Stimulated activated naive CD8-positive, alpha-beta T cell treated with anti-CD3 and anti-CD28 coated beads, Interleukin-15, amount 100 ng/mL, for 72 hours (primary cell): Measurements from ENCODE around the gene SEMA4D.
A peak's percentile ranks its signal among the peaks of the same experiment; 100 is the strongest.

Source experiments
- ATAC-seq: fragments of 150-1000 bp; cut with Tn5 transposase; 2 replicates; pipeline ENCODE4 v1.10.0; 2021; ENCODE audit warnings: mild to moderate bottlenecking, moderate library complexity
- DNase-seq, 2 donors: peaks; one replicate each; pipeline ENCODE4 v3.0.0; 2021 to 2022
- H3K27ac Mint-ChIP-seq, 2 donors: one replicate each; pipeline ENCODE4 v1.8.0; 2022; ENCODE audit warnings: mild to moderate bottlenecking in 2 of 2, mixed read lengths in 2 of 2, moderate library complexity in 2 of 2
- H3K27me3 Mint-ChIP-seq: one replicate; pipeline ENCODE4 v1.8.0; 2022; ENCODE audit warnings: mixed read lengths
- H3K4me1 Mint-ChIP-seq: one replicate; pipeline ENCODE4 v1.8.0; 2022; ENCODE audit warnings: mild to moderate bottlenecking, mixed read lengths
- H3K4me3 Mint-ChIP-seq, 2 donors: one replicate each; pipeline ENCODE4 v1.8.0; 2022; ENCODE audit warnings: mild to moderate bottlenecking in 2 of 2, mixed read lengths in 2 of 2, moderate library complexity in 1 of 2
- H3K9me3 Mint-ChIP-seq, 2 donors: one replicate each; pipeline ENCODE4 v1.8.0; 2022; ENCODE audit warnings: mixed read lengths in 2 of 2

Gene SEMA4D

DNA sequence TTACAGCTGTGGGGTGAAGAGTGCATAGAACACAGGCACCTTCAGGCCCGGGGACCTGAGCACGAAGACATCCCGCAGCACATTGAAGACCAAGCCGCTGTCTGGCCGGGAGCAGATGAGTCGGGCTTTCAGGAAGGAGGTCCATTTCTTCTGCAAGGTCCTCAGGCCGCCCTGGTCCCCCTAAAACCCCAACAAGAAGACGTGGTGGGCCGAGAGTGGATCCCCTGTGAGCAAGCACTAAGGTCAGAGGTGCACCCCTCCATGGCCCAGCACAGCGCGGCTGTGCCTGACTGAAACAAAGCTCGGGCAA, 109.1 kb downstream of the SEMA4D start:
- ATAC-seq: no peak
- Mint-ChIP-seq H3K9me3 (no peaks in the 10 kb centered on the region), H3K4me1 (peaks cover 68% of the 10 kb centered on the region), H3K27ac (peak overlapping the region in 1 of 2 donors; percentile 48), H3K4me3 (no peak overlapping the region), H3K27me3 (no peaks in the 10 kb centered on the region)
- DNase-seq: no peak

DNA sequence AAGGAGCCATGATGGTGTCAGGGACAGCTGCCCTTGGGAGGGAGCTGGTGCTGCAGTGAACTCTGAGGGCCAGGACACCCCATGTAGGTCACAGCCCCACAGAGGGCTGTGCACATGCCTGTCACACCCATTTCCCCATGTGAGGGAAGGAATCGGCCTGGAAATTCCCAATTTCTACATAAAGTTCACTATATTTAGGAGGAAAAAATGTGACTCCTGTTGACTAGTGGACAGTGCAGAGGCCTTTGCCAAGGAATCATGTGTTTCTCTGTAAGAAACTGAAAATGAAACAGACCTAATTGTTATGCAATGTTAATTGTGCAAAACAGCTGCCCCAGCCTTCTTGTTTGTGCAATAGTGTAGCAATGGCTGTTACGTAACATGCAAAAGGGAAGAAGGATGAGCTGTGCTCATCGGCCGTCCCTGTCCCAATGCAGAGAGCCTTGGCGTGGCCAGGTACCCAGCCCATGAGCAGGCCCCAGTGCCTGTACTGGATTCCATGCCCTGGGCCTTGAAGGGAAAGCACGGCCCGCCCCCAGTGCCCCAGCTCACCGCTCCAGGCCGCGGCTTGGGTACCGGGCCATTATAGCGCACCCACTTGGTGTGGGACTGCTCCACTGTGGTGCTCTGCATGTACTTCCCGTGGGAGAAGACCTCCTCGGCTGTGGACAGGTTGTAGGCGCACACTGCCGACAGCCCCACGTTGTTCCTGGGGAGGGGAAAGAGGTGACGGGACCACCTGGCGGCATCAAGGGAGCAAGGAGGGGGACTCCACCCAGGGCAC, 109.6 kb downstream of the SEMA4D start:
- Mint-ChIP-seq H3K27me3 (no peaks in the 10 kb centered on the region), H3K4me1 (peaks cover 73% of the 10 kb centered on the region), H3K9me3 (no peaks in the 10 kb centered on the region), H3K4me3 (no peak overlapping the region), H3K27ac (peak overlapping the region; percentile 42 to 57)
- DNase-seq (no peak), ATAC-seq (peak; percentile 10)

DNA sequence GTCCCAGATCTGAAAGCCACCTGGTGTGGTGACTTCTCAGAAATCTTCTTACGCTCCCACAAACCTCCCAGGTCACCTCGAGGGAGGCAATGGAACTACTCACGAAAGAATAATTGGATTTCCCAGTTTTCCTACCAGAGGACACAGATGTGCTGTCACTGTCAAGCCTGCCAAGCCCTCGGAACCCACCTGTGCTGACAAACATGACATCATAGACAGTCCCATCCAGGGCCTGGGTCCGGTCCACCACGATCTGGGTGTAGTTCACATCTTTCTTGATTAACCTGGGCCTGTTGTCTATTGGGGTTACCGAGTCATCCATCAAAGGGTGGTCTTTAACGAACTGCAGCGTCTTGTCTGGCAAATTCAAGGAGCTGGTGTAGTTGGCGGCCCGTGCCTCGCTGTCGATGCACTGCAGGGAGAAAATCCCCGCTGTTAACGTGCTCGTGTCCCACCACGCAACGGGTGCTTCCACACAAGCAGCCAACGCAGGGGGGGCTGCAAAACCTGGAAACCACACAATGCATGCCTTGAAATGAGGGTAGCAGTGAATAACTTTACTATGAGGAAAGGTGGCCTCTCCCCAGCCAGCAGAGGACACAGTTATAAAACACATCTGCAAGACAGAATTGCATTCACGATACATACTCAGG, 110.6 kb downstream of the SEMA4D start:
- no peaks in the 10 kb centered on the region for H3K27me3 Mint-ChIP-seq
- H3K9me3 Mint-ChIP-seq: no peaks in the 10 kb centered on the region
- no peak for DNase-seq
- peaks cover 79% of the 10 kb centered on the region for H3K4me1 Mint-ChIP-seq
- peak overlapping the region; percentile 55 to 57 for H3K27ac Mint-ChIP-seq
- no peak for ATAC-seq
- H3K4me3 Mint-ChIP-seq: no peak overlapping the region

DNA sequence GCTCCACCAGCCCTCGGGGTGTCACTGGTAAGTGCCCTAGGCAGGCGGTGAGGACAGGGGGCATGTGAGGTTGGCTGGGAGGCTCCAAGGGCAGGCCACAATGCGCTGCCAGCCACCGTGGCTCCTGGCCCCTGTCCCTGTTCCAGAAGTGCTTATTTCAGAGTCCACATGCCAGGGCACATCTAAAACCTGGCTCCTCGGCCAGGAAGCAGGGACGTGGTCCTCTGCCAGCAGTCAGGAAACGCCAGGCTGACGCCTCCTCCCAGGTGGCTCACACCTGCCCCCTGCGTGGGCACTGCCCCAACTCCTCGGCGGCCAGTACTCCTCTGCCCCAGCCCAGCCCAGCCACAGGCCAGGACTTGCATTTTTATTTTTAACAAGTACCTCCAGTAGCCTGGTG, 111.1 kb downstream of the SEMA4D start:
- peaks cover 79% of the 10 kb centered on the region for H3K4me1 Mint-ChIP-seq
- H3K27ac Mint-ChIP-seq: peak overlapping the region; percentile 55 to 57
- H3K4me3 Mint-ChIP-seq: no peak overlapping the region
- DNase-seq: no peak
- no peaks in the 10 kb centered on the region for H3K27me3 Mint-ChIP-seq
- ATAC-seq: no peak
- H3K9me3 Mint-ChIP-seq: no peaks in the 10 kb centered on the region

DNA sequence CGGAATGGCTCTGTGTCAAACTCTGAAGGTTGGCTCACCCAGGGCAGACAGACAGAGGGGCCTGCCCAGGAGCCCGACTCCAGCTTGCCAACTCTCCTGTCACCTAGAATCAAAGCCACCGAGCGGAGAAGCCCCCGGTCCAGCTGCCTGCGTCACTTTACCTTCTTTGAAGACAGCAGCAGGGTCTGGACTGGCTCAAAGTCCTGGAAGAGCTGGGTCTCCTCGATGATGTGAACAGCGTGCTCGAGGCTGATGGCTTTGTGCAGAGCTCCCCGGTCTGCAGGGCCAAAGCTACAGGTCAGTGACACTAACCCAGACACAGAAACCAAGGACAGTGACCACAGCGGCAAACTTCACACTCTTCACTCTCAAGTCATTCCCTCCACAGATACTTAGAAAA, 111.7 kb downstream of the SEMA4D start:
- no peak for ATAC-seq
- Mint-ChIP-seq H3K27ac (peak overlapping the region; percentile 55 to 57), H3K27me3 (no peaks in the 10 kb centered on the region), H3K4me1 (peaks cover 79% of the 10 kb centered on the region), H3K9me3 (no peaks in the 10 kb centered on the region), H3K4me3 (peak overlapping the region in 1 of 2 donors; percentile 21)
- no peak for DNase-seq

DNA sequence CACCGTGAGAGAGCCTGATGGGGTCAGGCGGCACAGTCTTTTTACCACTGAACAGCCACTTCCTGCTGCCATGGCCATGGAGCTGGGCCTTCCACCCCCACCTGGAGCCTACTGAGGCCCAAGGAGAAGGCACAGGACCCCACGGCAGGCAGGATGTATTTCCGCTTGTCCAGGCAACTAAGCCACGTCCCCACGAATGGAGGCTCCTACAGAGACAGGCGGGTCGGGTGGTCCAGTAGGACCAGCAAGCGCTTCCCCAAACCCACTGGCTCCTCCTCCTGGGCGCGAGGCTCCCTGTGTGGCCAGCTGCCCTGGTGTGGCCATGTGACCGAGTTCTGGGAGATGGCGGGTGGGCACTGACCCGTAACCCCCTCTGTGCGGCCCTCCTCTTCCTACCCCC, 113.1 kb downstream of the SEMA4D start:
- ATAC-seq (no peak), DNase-seq (no peak)
- Mint-ChIP-seq H3K27ac (peak overlapping the region; percentile 88 to 97), H3K27me3 (no peaks in the 10 kb centered on the region), H3K9me3 (no peaks in the 10 kb centered on the region), H3K4me3 (peak overlapping the region in 1 of 2 donors; percentile 24), H3K4me1 (peaks cover 83% of the 10 kb centered on the region)

DNA sequence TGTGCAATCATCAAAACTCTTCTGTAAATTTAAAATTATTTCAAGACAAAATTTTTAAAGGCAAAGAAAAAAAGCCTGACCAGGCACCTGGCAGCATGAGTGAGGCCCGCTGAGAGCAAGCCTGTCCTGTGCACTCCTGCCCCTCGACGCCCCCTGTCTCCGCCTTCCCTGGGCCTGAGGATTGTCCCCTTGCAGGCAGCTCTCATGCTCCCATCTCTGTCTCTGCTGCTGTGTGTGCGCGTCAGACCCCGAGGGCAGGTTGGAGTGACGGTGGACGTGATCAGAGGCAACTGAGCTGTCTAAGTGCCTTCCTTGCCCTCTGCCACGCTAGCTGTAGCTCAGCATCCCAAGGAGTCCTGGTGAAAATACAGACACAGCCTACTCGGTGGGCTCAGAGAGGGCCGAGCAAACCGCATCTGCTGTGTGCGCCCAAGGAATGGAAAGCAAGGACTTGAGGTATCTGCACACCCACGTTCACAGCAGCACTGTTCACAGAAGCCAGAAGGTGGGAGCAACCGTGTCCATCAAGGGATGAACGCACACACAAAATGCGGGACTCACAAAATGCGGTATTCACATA, 114.1 kb downstream of the SEMA4D start:
- peaks cover 88% of the 10 kb centered on the region for H3K4me1 Mint-ChIP-seq
- ATAC-seq (no peak), DNase-seq (no peak)
- no peaks in the 10 kb centered on the region for H3K27me3 Mint-ChIP-seq
- no peaks in the 10 kb centered on the region for H3K9me3 Mint-ChIP-seq
- peak overlapping the region; percentile 53 to 97 for H3K27ac Mint-ChIP-seq
- peak overlapping the region in 1 of 2 donors; percentile 44 for H3K4me3 Mint-ChIP-seq

DNA sequence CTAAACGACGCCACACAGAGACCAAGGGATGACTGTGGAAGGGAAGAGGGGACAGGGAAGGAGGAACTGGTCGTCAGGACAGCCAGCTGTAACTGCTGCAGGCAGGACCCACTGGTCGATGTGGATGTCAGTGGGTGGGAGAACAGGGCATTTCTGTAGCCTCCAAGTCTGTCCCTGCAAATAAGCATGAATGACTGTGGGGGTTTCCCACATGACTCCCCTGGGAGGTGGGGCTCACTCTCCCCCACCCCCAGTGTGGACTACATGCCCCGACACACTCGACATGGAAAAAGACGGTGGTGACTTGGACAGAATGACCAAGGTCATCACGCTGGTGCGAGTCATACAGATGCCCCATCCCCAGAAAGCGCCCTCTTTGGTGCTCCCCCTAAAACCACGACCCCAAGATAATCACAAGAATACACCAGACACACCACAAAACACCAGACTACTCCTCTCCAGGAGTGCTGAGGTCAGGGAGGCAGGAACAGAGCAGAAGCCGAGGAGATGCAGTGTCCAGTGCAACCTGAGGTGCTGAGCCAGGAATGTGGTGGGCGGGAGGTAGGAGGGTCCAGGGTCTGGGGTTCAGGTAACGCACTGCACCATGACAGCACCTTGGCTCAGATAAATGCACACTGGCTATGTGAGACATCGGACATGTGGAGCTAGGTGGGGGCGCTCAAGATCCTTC, 114.7 kb downstream of the SEMA4D start:
- Mint-ChIP-seq H3K27me3 (no peaks in the 10 kb centered on the region), H3K4me1 (peaks cover 89% of the 10 kb centered on the region), H3K4me3 (peak overlapping the region; percentile 2 to 16), H3K27ac (peak overlapping the region; percentile 81 to 97), H3K9me3 (no peaks in the 10 kb centered on the region)
- DNase-seq: no peak
- no peak for ATAC-seq

DNA sequence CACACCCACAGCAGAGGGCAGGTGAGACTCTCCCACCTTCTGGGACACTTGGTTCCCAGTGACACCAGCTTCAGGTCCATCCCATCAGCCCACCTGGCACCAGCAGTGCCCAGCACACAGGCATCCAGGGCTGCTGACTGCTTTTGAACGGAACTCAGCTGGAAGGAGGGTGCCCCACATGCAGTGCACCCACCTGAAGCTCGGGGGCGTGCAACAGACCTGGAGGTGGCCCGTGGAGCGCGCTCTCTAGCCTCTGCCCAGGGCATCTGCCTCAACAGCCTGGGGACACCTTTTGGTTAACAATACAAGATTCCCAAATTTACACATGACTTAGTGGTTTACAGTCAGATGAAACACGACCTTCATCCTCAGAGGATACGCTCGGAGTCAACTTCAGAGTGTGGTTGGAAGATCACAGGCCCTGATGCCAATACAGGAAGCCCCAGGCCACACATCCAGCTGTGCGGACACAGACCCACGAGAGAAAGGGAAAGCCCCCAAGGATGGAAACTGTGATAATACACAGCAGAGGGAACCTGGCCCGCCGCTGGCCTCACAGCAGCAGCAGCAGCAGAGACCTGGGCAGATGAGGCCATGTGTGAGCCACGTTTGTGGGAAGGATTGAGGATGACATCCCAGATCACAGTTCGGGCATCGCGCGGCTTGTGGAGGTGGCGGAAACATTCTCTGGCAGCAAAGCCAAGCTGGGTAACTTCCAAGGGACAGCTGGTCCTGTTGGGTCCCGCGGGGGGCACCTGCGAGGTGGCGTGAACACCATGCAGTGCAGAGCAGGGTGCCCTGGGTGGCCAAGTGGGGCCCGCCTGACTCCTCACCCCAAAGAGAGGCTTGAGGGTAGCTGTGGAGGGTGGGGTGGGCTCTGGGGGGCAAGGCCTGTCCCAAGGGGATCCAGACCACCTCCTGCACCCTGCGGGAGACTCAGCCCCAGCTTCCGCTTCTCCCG, 115.6 kb downstream of the SEMA4D start:
- ATAC-seq: peak; percentile 83
- Mint-ChIP-seq H3K27ac (peak overlapping the region; percentile 81 to 97), H3K4me3 (peak overlapping the region in 1 of 2 donors; percentile 17), H3K27me3 (no peaks in the 10 kb centered on the region), H3K4me1 (peaks cover 94% of the 10 kb centered on the region), H3K9me3 (no peaks in the 10 kb centered on the region)
- peak in 1 of 2 donors; percentile 62 for DNase-seq

DNA sequence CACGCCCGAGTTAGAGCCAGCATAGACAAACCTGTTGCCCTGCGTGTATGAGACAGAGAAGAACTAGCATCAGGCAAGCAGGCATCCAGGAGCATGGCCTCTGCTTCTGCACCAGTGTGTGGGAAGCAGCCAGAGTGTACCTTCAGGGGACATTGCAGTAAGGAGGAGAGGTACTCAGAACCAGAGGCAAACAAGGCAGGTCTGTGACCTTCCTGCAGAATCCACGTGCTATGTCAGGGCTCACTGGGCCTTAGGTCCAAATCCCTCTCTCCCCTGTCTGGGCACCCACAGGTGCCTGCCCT, 116.7 kb downstream of the SEMA4D start:
- Mint-ChIP-seq H3K27me3 (no peaks in the 10 kb centered on the region), H3K9me3 (no peaks in the 10 kb centered on the region), H3K27ac (peak overlapping the region; percentile 2 to 52), H3K4me1 (peaks cover 100% of the 10 kb centered on the region), H3K4me3 (no peak overlapping the region)
- no peak for ATAC-seq
- DNase-seq: no peak

DNA sequence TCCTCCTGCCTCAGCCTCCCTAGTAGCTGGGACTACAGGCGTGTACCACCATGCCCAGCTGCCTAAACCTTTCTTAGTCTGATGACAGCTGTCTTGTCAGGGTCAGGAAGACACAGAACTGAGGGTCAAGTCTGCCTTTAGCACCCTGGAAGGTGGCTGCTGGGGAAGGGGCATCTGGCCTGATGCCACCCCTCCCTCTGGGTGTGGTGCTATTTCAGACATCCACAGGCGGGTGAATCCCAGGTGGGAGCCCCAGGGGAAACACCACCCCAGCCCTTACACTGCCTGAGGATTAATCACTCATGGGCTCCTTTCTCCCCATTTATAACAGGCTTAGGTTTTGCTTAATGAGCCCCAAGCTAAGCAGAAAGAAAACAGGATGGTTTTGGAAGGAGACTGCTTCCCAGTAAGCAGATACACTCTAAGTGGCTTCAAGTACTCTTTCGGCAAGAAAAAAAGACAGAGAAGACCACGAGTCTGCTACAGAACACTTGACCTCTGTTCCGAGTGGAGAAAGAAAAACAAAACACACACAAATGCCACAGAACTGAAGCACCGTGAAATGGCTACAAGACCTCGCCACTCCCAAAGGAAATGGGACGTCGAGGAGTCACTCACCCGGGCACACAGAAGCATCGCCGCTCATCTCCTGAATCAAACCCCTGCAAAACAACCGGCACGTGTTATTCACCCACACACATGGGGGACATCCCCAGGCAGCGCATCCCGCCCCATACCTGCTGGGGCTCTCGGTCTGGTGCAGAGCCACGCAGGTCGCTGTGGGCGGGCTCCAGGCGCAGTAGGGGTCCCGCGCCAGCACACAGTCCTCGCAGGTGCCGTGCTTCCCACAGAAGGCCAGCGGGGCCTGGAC, 117.2 kb downstream of the SEMA4D start:
- H3K9me3 Mint-ChIP-seq: no peaks in the 10 kb centered on the region
- no peak for DNase-seq
- H3K4me1 Mint-ChIP-seq: peaks cover 100% of the 10 kb centered on the region
- no peak for ATAC-seq
- no peak overlapping the region for H3K4me3 Mint-ChIP-seq
- no peaks in the 10 kb centered on the region for H3K27me3 Mint-ChIP-seq
- peak overlapping the region; percentile 85 to 90 for H3K27ac Mint-ChIP-seq

DNA sequence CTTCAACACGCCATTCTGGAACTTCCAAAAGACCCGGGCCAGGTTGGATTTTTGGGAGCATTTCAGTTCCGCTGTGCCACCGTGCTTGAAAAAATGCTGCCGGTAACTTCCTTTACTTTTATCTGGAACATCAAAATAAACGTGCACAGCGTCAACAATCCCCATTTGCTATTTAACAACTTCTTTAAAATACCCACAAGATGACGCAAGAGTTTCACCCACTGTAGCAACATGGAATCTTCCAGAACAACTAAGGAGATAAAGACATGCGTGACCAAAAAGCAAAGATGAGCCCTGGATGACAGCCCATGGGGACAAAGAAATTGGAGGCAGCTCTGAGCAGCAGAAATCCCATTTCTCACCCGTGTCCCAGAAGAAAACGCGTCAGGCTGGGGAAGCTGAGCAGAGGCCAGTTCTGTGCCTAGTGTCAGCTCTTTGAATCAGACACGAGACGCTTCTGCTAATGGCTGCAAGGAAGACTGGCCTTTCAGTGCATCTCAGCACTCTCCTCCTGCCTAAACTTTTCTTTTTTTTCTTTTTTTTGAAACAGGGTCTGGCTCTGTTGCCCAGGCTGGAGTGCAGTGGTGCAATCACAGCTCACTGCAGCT, 118.3 kb downstream of the SEMA4D start:
- Mint-ChIP-seq H3K27me3 (no peaks in the 10 kb centered on the region), H3K4me3 (no peak overlapping the region), H3K4me1 (peaks cover 99% of the 10 kb centered on the region), H3K27ac (peak overlapping the region; percentile 85 to 90), H3K9me3 (no peaks in the 10 kb centered on the region)
- DNase-seq (no peak), ATAC-seq (no peak)

DNA sequence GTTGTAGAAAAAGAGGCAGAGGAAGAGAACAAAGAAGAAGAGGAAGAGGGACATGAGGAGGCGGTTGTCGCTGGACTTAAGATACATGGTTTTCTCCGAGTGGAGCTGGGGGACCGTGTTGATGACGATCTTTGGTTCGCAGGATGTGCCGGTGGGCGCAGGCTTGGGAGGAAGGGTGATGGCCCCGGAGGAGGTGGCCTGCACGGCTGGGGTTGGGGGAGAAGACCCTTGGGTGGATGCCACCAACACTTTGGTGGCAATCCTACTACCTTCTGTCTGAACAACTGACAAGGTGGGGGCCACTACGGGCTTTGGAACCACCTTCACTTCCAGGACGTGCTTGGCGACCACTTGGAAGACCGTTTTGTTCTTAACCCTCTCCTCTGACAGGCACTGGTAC, 118.9 kb downstream of the SEMA4D start:
- no peaks in the 10 kb centered on the region for H3K27me3 Mint-ChIP-seq
- H3K4me1 Mint-ChIP-seq: peaks cover 99% of the 10 kb centered on the region
- no peak for ATAC-seq
- no peaks in the 10 kb centered on the region for H3K9me3 Mint-ChIP-seq
- H3K27ac Mint-ChIP-seq: peak overlapping the region; percentile 65 to 85
- DNase-seq: no peak
- H3K4me3 Mint-ChIP-seq: no peak overlapping the region

DNA sequence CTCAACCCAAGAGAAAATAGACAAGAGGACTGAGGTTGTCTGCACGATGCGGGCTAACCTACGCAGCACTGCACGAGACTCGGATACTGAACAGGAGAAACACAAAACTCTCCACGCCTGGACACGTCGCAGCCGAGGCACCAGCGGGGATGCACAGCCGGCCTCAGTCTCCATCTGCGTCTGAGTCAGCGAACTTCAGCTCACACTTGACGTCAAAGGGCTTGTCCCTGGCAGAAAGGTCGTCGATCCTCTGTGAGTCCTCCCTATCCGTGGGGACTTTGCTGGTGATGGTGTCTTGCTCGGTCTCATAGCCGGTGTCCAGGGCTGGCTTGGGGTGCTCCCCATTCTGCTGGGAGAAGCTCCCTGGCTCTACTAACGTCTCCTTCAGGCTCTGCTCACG, 119.4 kb downstream of the SEMA4D start:
- no peaks in the 10 kb centered on the region for H3K9me3 Mint-ChIP-seq
- no peak for DNase-seq
- peak overlapping the region; percentile 65 to 85 for H3K27ac Mint-ChIP-seq
- H3K4me1 Mint-ChIP-seq: peaks cover 99% of the 10 kb centered on the region
- H3K4me3 Mint-ChIP-seq: no peak overlapping the region
- no peaks in the 10 kb centered on the region for H3K27me3 Mint-ChIP-seq
- ATAC-seq: no peak
